ENCODE results near the gene GPR87.

The GPR87 gene, protein sequence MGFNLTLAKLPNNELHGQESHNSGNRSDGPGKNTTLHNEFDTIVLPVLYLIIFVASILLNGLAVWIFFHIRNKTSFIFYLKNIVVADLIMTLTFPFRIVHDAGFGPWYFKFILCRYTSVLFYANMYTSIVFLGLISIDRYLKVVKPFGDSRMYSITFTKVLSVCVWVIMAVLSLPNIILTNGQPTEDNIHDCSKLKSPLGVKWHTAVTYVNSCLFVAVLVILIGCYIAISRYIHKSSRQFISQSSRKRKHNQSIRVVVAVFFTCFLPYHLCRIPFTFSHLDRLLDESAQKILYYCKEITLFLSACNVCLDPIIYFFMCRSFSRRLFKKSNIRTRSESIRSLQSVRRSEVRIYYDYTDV

GRCh38 chr3:151316267-151316991 is at the start of gene GPR87:
Gene GPR87 (minus strand): TSS chr3:151316820. CDS start chr3:151300100, 16,720 bp downstream.
- DNase-seq (ENCODE audit: low read depth): peak; percentile 69

DNA sequence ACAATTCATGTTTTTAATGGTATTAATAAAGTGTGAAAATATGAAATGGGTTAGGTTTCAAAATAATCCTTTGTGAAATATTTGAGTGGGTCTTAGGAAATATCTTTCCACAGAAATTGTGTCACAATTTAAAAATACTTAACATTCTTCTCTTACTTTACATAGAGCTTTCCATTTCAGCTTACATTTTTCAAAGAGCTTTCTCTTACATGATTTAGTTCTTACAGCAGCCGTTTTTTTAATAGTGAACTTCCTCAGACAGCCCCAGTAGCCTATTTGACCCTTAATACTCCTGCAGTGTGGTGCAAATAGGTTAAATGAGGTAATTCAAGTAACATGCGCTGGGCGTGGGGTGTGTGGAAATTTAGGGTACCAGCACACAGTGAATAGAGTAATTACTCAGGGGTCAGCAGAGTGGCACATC is 46.1 kb upstream of the GPR87 start:
- DNase-seq (ENCODE audit: low read depth): peak; percentile 79

GRCh38 chr3:151357463-151357850 is 40.8 kb upstream of the GPR87 start:
- no peak for DNase-seq (ENCODE audit: low read depth)

DNA sequence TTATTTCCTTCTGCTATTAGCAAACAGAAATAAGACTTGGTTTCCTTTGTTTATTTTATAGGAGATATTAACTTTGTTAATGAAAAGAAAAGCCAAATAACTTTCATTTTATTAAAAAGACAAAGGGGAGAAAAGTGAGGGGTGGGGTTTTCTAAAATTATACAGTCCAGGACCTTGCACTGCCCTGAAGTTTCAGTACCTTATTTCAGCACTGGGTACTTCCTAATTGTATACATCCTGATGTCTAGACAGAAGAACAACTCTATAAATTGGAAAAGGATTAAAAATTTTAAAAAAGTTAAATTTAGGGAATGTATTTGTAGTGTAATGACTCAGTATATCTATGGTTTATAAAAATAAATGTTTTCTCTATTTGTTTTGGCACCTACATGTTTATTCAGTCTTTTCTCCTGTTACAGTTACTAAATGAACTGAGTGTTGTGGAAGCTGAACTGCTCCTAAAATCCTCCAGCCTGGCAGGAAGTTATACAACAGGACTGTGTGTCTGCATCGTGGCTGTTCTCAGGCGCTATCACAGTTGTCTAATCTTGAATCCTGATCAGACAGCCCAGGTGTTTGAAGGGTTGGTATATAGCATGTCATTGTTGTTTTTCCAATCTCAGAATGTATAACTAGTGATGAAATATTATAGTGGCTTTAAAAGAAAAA is 40.3 kb upstream of the GPR87 start:
- DNase-seq (ENCODE audit: low read depth): no peak

DNA sequence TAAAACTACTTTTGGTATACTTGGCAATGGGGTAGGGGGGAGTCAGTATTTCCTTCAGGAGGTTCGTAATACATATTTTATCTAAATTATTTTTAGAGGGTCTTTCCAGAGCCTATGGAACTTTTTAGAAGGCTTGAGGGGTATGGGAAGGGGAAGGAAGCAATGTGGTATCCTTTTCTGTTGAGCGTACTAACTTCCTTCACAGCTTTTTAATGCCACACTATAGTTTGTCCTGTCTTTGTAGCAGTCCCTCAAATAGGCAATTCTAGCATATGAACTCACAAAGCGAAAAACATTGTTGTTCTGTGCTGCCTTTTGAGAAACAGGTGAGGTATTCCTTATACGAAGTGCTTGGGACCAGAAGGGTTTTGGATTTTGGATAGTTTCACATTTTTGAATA is 35.0 kb upstream of the GPR87 start:
- no peak for DNase-seq (ENCODE audit: low read depth)

DNA sequence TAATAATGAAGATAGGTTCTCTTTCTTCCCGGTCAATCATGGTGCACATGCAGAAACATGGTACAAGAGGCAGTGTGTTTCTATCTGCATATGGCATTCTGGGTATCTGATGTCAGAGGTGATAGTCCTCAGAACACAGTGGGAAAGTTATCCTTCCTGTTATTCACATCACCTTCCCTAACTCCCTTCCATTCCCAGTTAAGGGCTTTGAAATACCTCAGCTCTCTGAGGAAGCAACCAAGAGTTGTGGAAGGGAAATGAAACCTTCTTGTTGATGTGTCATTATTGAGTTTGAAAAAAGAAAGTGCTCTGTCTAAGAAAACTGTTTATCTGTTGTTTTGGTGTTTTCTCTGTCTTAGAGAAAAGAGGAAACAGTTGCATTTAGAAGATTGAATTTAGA is 34.6 kb upstream of the GPR87 start:
- no peak for DNase-seq (ENCODE audit: low read depth)

DNA sequence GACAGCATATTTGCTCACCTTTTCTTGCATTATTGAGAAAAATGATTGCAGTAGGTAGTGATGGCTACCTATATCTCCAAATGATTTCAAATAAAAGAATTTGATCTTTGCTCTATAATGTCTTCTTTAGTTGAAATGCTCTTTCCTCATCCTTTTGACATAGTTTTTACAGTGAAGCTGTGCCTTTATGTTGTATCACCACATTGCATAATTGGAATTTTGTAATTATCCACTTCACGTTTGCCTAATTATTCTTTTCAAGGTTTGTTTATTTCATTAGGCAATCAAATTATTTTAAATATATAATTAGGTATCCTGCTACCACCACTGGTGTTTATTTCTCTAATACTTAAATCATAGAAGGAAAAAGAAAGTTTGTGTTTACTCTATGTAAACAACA is 34.0 kb upstream of the GPR87 start:
- no peak for DNase-seq (ENCODE audit: low read depth)

GRCh38 chr3:151347432-151347831 is 30.8 kb upstream of the GPR87 start:
- no peak for DNase-seq (ENCODE audit: low read depth)

DNA sequence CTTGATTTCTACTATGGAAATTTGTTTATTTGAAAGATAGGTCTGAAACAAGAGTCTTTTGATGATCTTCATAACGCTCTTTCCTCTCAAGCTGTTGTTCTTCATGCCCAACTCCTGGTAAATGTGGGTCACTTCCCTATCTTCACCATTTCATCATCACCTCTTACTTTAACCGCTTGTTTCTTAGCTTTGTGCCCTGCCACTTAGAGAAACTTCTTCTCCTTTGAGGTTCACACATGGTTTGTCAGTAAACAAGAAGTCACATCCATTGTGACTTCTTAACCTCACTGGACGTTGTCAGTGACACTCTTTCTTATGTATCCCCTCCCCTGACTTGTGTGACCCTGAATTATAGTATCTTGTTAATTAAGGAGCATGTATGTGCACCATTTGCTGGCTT is 29.7 kb upstream of the GPR87 start:
- DNase-seq (ENCODE audit: low read depth): no peak

DNA sequence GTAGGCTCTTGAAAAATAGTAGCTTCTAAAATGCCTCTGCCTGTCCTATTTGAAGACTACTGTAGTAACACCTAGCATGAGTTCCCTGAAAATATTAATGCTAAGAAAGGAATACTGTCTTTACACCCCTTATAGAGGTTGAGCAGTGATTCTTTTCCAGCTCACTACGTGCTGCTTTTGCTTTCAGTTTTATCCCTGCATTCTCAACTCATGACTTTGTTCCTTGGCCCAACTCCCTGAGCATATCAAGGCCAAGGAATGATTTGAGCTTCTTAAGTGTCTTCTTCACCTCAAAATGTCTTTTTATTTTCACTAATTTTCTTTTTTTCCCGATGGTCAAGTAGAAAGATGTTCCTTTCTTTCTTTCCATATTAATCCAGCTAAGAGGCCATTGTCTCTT is 29.2 kb upstream of the GPR87 start:
- peak; percentile 81 for DNase-seq (ENCODE audit: low read depth)

DNA sequence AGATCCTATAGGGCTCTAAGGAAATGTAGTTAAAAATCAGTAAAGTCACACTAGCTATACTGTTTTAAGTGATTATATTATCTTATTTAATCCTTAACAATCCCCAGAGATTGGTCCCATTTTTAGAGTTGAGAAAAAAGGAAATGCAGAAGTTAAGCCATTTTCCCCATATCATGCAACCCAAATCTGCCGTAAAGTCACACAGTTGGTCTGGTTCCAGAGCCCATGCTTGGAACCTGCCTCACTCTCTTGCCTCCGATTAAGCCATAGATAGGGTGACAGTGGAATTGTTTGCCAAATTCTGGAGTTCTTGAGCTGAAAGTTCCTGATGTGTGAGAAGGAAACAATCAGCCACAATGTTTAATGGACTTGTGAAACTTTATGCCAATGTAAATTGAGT is 15.1 kb upstream of the GPR87 start:
- DNase-seq (ENCODE audit: low read depth): no peak

DNA sequence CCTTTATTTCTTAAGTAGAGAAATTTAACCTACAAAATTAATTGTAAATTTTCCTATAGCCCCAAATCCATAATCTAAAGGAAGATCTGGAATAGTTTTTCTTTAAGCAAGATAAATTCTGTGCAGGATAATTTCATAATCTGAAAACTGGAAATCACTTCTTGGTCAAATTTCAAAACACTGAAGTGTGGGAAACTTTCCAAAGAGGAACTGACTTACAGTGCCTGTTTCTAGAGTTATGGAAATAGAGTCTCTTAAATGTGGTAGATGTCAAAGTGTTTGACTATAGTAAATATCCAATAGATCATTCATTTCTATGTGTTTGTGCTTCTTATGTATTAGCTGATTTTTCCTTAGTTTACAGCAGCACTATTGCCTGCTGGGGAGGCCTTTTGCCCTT is 14.3 kb upstream of the GPR87 start:
- DNase-seq (ENCODE audit: low read depth): peak; percentile 45

- DNase-seq (ENCODE audit: low read depth): no peak
These were observed 13.8 kb upstream of the GPR87 start for GRCh38 chr3:151330379-151330778.

DNA sequence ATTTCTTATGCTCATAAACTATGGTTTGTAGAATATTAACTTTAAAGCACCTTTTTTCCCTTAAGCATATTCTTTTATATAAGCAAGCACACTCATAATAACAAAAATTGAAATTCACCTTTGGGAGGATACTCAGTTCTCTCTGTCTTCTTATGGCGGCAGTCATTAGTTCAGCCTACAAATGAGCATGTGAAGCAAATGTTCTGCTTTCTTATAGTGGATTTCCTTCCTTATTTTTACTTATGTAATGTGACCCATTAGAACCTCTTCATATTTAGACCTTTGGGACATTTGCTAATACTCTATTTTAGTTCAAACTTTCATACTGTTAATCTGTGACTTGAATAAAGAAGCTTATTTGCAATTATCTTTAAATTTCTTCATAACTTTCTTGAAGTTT is 12.7 kb upstream of the GPR87 start, which contains the start of gene P2RY13:
TSS of gene P2RY13 (minus strand) at position 187 of the 400 bp plus-strand sequence. CDS start at position 166, 21 bp downstream.
- no peak for DNase-seq (ENCODE audit: low read depth)

DNA sequence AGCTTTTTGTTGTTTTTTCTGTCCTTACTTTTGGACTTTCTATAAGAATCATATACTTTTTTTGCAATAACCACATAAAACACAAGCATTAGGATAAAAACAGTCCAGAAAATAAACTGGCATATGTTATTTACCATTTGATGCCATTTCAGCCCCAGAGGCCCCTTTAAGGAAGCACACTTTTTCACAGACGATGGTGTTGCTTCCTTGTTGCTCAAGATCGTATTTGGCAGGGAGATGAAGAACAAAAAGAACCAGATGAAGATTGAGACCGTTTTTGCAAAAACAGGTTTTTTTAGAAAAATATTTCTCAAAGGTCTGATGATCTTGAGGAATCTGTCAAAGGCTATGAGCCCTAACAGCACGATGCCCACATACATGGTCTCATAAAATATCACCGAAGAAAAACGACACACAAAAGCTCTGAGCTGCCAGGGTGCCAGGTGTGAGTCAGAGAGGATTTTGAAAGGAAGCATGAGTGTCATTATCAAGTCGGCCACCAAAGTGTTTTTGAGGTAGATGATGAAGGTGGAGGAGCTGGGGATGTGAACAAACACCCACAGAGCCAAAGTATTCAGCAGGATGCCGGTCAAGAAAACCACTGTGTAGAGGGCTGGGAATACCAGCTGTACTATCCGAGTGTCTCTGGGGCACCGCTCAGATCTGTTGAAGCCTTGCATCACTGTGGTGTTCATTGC is 11.8 kb upstream of the GPR87 start:
- peak; percentile 41 for DNase-seq (ENCODE audit: low read depth)

DNA sequence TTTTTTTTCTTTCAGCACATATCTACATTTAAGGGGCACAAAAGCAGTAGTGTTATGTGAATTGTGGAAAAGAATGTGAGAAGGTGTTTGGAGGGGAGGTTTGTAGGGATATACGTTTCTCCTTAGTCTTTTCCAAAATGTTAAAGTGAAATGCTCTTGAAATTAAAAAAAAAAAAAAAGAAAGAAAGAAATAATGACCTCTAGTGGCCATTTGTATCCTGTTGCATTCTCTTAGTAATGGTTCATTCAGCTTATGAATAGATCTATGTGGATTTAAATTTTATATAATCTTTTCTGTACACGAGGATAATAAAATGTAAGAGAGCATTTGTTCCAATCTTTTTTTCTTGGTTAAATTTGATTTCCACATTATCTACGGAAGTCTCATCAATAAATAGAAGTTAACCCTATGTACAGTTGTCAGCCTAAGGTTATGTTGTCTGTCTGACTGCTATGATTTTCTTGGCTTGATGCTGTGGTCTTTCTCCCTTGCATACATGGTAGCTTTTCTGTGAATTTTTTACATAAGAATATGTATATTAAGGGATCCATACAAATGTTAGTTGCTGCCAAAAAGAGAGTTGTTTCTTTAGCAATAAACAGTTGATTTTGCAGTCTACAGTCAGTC is 11.1 kb upstream of the GPR87 start:
- DNase-seq (ENCODE audit: low read depth): peak; percentile 43

- DNase-seq (ENCODE audit: low read depth): no peak
These were observed 5.9 kb upstream of the GPR87 start for GRCh38 chr3:151322511-151322910.

DNA sequence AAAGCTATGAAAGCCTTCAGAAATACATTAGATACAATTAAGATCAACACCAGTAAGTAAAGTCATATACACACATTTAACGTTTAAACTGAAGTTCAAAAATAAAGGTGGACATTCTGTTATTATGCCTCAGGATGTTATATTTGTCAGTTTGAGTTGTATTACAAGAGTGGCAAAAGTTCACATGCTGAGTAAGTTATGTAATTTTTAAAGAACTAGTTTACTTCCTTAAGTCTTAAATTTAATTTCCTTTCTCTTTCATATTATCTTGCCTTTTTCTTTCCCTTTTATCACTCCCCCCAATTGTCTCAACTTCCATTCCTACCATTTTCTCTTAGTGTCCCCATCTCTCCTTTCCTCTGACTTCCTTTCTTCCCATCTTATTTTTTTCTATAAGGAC is 4.9 kb upstream of the GPR87 start:
- no peak for DNase-seq (ENCODE audit: low read depth)

GRCh38 chr3:151320131-151320530 is 3.5 kb upstream of the GPR87 start:
- peak; percentile 57 for DNase-seq (ENCODE audit: low read depth)

DNA sequence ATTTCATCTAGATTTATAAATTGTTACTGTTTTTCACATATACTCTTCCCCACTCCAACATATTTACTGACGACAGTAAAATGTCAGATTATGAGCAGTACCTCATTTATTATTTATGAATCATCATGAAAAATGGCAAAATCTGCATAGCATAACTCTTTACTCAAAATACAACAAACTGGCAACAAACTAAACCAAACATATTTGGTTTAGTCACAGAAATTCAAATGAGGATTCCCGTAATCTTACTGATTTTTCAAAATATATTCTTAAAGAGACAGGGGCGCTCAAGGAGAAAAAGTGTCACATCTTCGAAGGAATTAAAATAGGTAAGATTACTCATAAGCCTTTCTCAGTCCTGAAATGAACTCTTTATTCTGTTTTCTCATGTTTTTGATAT is 3.0 kb upstream of the GPR87 start:
- peak; percentile 76 for DNase-seq (ENCODE audit: low read depth)

DNA sequence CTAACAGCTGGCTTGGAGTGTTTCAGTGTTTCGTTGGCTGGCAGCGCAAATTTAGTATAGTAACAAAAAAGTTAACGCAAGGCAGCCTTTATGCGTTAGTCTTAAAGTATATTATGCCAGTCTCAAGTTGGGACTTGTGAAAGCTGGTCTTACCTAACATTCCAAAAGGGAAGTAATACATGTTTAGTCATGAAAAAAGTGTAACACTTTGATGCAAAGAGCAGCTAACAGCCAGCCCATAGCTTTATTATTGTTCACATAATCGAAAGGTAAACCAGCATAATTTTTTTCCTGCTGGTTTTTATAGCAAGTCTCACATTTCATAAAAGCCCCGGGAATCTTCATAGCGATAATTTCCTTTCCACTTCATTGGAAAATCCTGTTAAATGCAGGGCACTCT is 2.4 kb upstream of the GPR87 start:
- DNase-seq (ENCODE audit: low read depth): peak; percentile 37

DNA sequence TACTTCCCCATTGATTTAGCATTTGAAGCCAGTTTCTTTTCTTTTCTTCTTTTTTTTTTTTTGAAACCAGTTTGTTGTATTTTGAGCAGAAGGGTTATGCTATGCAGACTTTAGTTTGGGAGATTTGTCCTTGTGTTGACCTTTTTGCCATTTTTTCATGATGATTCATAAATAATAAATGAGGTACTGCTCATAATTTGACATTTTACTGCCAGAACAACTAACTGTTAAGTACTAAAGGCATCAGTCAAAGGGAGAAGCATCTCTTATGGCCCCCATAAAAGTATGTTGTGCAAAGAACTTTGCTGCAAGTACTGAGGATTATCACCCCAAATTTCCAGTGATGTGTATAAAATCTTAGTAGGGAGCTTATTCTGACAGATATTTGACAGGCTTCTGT is 1.7 kb upstream of the GPR87 start:
- DNase-seq (ENCODE audit: low read depth): peak; percentile 77

All from amniotic epithelial cell (primary cell).